Natural killer cell (primary cell): Measurements from ENCODE around the gene FAF2. TPM values are rescaled to one million over a fixed set of nuclear protein-coding genes. Genes with fewer than 3 reads are reported as not detected.

Source experiments
- ATAC-seq, 3 donors: fragments of 150-1000 bp in 2 of 3; fragments of 200-7000 bp in 1 of 3; cut with Tn5 transposase; 1 replicate in 1 of 3; 2 replicates in 2 of 3; pipeline ENCODE4 v1.10.0; 2021; ENCODE audit warnings: mild to moderate bottlenecking in 2 of 3, moderate library complexity in 2 of 3
- DNase-seq, 2 donors: peaks; one replicate each; pipeline versions ENCODE4 v3.0.0 to v3.0.0-alpha.2; 2013 to 2021; ENCODE audit warnings: mixed read lengths in 1 of 2
- H3K27ac ChIP-seq: one replicate; pipeline ENCODE4 v1.5.1; 2013; ENCODE audit warnings: mild to moderate bottlenecking, low read length
- H3K27me3 ChIP-seq: one replicate; pipeline ENCODE4 v1.6.1; 2013; ENCODE audit warnings: low read length; ENCODE audit not compliant: control insufficient read depth, insufficient read depth
- H3K36me3 ChIP-seq: one replicate; pipeline ENCODE4 v1.6.1; 2013; ENCODE audit warnings: low read length; ENCODE audit not compliant: control insufficient read depth, insufficient read depth
- H3K4me1 ChIP-seq: one replicate; pipeline ENCODE4 v1.6.1; 2013; ENCODE audit warnings: low read length; ENCODE audit not compliant: control insufficient read depth, insufficient read depth
- H3K4me3 ChIP-seq: one replicate; pipeline ENCODE4 v1.5.1; 2013; ENCODE audit warnings: low read length
- H3K9me3 ChIP-seq: one replicate; pipeline ENCODE4 v1.6.1; 2013; ENCODE audit warnings: low read length; ENCODE audit not compliant: control insufficient read depth, insufficient read depth
- H3K27ac Mint-ChIP-seq, 2 donors: one replicate each; pipeline ENCODE4 v1.8.0; 2022; ENCODE audit warnings: mild to moderate bottlenecking in 2 of 2, mixed read lengths in 2 of 2, moderate library complexity in 1 of 2
- H3K27me3 Mint-ChIP-seq, 2 donors: one replicate each; pipeline ENCODE4 v1.8.0; 2022; ENCODE audit warnings: low read depth in 2 of 2, mixed read lengths in 2 of 2
- H3K36me3 Mint-ChIP-seq: one replicate; pipeline ENCODE4 v1.8.0; 2022; ENCODE audit warnings: mixed read lengths
- H3K4me1 Mint-ChIP-seq, 2 donors: one replicate each; pipeline ENCODE4 v1.8.0; 2022; ENCODE audit warnings: mixed read lengths in 2 of 2
- H3K4me3 Mint-ChIP-seq: one replicate; pipeline ENCODE4 v1.8.0; 2022; ENCODE audit warnings: mild to moderate bottlenecking, moderate library complexity, mixed read lengths
- H3K9me3 Mint-ChIP-seq, 2 donors: one replicate each; pipeline ENCODE4 v1.8.0; 2022; ENCODE audit warnings: mixed read lengths in 2 of 2
- WGBS: methylation state at CpG from one replicate; pipeline ENCODE4 v1.1.7; 2013; ENCODE audit warnings: missing lambda C conversion rate; ENCODE audit not compliant: insufficient coverage; 5-methylcytosine and 5-hydroxymethylcytosine counted together
- intact Hi-C: fragments of 100-400 bp; cut with micrococcal nuclease; formaldehyde crosslinking; loops from one replicate; pipeline ENCODE4 v1.14.2; 2022
- total RNA-seq, 4 donors: library from RNA; stranded (reverse); fragments of 120-200 nt in 1 of 4; gene quantifications; one replicate each; pipeline versions ENCODE4 v1.2.3 to v1.2.4, GENCODE V29; 2013 to 2022
- TF ChIP-seq, protein P1 (sequence below): fragments of 200-600 bp; IDR thresholded peaks from one replicate; pipeline ENCODE4 v1.8.0; 2022; ENCODE audit warnings: antibody characterized with exemption

FAF2 gene
- total RNA-seq, 3 donors from 2014 or later (not counting 1 experiment from before 2014, with no cell fraction given): 32.1 to 32.5 (median 32.1) TPM

DNA sequence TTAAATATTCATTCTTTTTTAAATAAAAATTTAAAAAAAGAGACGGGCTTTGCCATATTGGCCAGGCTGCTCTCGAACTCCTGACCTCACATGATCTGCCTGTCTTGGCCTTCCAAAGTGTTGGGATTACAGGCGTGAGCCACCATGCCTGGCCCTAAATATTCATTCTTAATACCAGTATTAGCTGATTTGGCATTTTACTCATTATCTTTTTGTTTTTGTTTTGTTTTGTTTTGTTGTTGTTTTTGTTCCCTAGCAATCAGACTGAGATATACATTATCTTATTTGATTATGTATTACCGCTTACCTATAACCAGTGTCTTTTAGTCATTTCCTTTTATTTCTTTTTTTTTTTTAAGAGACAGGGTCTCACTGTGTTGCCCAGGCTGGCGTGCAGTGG, 51.1 kb downstream of the FAF2 start:
- no peaks in the 10 kb centered on the region for H3K27me3 Mint-ChIP-seq
- intact Hi-C loops: no loop called here
- peak overlapping the region in 1 of 2 donors; percentile 21 for H3K27ac Mint-ChIP-seq
- no peak for DNase-seq
- Histone ChIP-seq H3K27ac (no peak overlapping the region), H3K27me3 (no peaks in the 10 kb centered on the region), H3K4me3 (no peak overlapping the region), H3K36me3 (peaks cover 64% of the 10 kb centered on the region), H3K4me1 (no peaks in the 10 kb centered on the region), H3K9me3 (no peaks in the 10 kb centered on the region)
- ATAC-seq: no peak
- peaks cover 0 to 10% of the 10 kb centered on the region in 2 donors for H3K4me1 Mint-ChIP-seq
- TF ChIP-seq, protein P1, sequence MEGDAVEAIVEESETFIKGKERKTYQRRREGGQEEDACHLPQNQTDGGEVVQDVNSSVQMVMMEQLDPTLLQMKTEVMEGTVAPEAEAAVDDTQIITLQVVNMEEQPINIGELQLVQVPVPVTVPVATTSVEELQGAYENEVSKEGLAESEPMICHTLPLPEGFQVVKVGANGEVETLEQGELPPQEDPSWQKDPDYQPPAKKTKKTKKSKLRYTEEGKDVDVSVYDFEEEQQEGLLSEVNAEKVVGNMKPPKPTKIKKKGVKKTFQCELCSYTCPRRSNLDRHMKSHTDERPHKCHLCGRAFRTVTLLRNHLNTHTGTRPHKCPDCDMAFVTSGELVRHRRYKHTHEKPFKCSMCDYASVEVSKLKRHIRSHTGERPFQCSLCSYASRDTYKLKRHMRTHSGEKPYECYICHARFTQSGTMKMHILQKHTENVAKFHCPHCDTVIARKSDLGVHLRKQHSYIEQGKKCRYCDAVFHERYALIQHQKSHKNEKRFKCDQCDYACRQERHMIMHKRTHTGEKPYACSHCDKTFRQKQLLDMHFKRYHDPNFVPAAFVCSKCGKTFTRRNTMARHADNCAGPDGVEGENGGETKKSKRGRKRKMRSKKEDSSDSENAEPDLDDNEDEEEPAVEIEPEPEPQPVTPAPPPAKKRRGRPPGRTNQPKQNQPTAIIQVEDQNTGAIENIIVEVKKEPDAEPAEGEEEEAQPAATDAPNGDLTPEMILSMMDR: no peak
- no peak overlapping the region for H3K4me3 Mint-ChIP-seq
- H3K9me3 Mint-ChIP-seq: no peaks in the 10 kb centered on the region
- 97% methylated on average over 3 of the region's 5 CpGs for WGBS
- peaks cover 31% of the 10 kb centered on the region for H3K36me3 Mint-ChIP-seq

DNA sequence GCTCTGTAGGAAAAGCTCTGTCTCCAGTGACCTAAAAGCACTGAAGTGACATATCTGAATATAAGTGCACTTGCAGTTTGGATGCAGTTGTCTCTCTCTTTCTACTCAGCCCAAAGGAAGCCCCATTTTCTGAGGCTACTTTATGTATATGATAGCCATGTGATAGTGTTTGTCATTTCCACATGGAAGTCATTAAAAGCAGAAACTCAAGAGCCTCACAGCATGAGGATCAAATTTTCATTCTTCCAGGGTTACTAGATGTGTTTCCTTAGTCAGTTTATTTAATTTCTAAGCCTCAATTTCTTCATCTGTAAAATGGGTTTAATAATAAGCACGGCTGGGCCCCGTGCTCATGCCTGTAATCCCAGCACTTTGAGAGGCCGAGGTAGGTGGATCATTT, 52.3 kb downstream of the FAF2 start:
- Histone ChIP-seq H3K9me3 (no peaks in the 10 kb centered on the region), H3K27ac (no peak overlapping the region), H3K4me1 (no peaks in the 10 kb centered on the region), H3K4me3 (no peak overlapping the region), H3K27me3 (no peaks in the 10 kb centered on the region), H3K36me3 (peaks cover 61% of the 10 kb centered on the region)
- DNase-seq (no peak), ATAC-seq (no peak)
- H3K4me1 Mint-ChIP-seq: peaks cover 0 to 14% of the 10 kb centered on the region in 2 donors
- 100% methylated on average over 1 of the region's 3 CpGs for WGBS
- no peaks in the 10 kb centered on the region for H3K9me3 Mint-ChIP-seq
- no peak overlapping the region for H3K27ac Mint-ChIP-seq
- peaks cover 31% of the 10 kb centered on the region for H3K36me3 Mint-ChIP-seq
- intact Hi-C loops: no loop called here
- no peak overlapping the region for H3K4me3 Mint-ChIP-seq
- TF ChIP-seq, protein P1: no peak
- no peaks in the 10 kb centered on the region for H3K27me3 Mint-ChIP-seq

DNA sequence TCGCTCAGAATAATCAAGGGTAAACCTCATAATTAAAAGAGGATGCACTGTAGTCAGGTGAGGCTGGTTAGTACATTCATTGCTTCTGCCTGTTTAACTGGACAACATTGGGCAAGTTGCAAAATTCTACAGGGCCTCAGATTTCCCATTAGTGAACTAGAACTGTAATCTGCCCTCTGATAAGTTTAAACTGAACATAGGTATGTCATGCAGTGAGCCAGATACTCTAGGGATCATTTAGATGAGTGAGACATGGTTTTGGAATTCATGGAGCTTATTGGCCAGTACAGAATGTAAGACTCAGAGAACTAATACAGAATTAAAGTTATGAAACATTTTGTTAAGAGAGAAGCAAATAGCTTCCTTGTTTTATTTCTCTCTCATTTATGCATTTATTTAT, 53.1 kb downstream of the FAF2 start:
- Mint-ChIP-seq H3K27ac (no peak overlapping the region), H3K27me3 (no peaks in the 10 kb centered on the region), H3K4me3 (no peak overlapping the region), H3K36me3 (peaks cover 31% of the 10 kb centered on the region), H3K9me3 (no peaks in the 10 kb centered on the region), H3K4me1 (peaks cover 0 to 14% of the 10 kb centered on the region in 2 donors)
- ATAC-seq (no peak), DNase-seq (no peak)
- no peaks in the 10 kb centered on the region for H3K27me3 ChIP-seq
- H3K27ac ChIP-seq: no peak overlapping the region
- WGBS: 100% methylated on average over 1 of the region's 1 CpG
- no peak overlapping the region for H3K4me3 ChIP-seq
- TF ChIP-seq, protein P1: no peak
- H3K9me3 ChIP-seq: no peaks in the 10 kb centered on the region
- H3K36me3 ChIP-seq: peaks cover 54% of the 10 kb centered on the region
- intact Hi-C loops: no loop called here
- no peaks in the 10 kb centered on the region for H3K4me1 ChIP-seq

DNA sequence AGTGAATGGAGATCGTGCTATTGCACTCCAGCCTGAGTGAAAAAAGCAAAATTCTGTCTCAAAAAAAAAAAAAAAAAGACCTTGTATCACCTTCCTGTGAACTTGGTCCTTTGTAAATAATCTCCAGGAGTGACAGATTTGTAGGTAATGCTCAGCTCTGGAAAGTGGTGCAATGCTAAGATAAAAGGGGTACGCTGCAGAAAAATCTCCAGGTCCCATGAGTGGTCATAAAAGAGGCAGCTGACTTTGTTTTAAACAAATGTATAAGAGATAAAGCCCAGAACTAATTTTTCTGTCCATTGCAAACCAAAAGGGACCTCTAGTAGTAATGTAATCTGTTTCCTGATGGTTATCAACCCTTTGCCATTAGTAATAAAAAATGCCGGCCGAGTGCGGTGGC, 55.3 kb downstream of the FAF2 start:
- H3K4me1 ChIP-seq: no peaks in the 10 kb centered on the region
- ATAC-seq (no peak), DNase-seq (no peak)
- Mint-ChIP-seq H3K36me3 (peaks cover 26% of the 10 kb centered on the region), H3K4me3 (no peak overlapping the region), H3K9me3 (no peaks in the 10 kb centered on the region), H3K27ac (no peak overlapping the region), H3K4me1 (peaks cover 0 to 9% of the 10 kb centered on the region in 2 donors), H3K27me3 (no peaks in the 10 kb centered on the region)
- TF ChIP-seq, protein P1: no peak
- H3K27me3 ChIP-seq: no peaks in the 10 kb centered on the region
- 98% methylated on average over 5 of the region's 5 CpGs for WGBS
- intact Hi-C loops: no loop called here
- no peaks in the 10 kb centered on the region for H3K9me3 ChIP-seq
- H3K27ac ChIP-seq: no peak overlapping the region
- no peak overlapping the region for H3K4me3 ChIP-seq
- peaks cover 60% of the 10 kb centered on the region for H3K36me3 ChIP-seq
